PC-9 (cell line): ENCODE measurements around the gene BICC1. TPM values are rescaled to one million over a fixed set of nuclear protein-coding genes. Genes with fewer than 3 reads are reported as not detected.

Source experiments
- BruUV-seq: library from RNA; stranded (reverse); fragments of 400-500 nt; replicated peaks from 2 replicates; lab custom pipeline; 2021; lab: Mats Ljungman, UMichigan
- CTCF ChIA-PET: fragments of 300-600 bp; sonication (Branson Sonifier 250); formaldehyde crosslinking; loops from one replicate; lab custom pipeline; 2022; ENCODE audit warnings: antibody characterized with exemption; lab: Charles Lee
- POLR2A ChIA-PET: fragments of 300-600 bp; sonication (Branson Sonifier 250); formaldehyde crosslinking; loops from one replicate; lab custom pipeline; 2022; ENCODE audit warnings: antibody characterized with exemption; ENCODE audit not compliant: unreplicated experiment; lab: Charles Lee
- DNase-seq, 2 experiments: peaks; one replicate each; pipeline versions ENCODE4 v3.0.0 to v3.0.0-alpha.2; 2015 to 2022; ENCODE audit warnings: mixed read lengths in 1 of 2
- H2AFZ ChIP-seq: fragments of 200-600 bp; sonication (generic); 2 replicates; pipeline ENCODE4 v1.8.1; 2017; ENCODE audit warnings: antibody characterized with exemption
- H3F3A ChIP-seq: fragments of 200-600 bp; sonication (generic); 2 replicates; pipeline ENCODE4 v1.8.1; 2017; ENCODE audit warnings: antibody characterized with exemption, mild to moderate bottlenecking, low read depth; ENCODE audit not compliant: insufficient read depth
- H3K27ac ChIP-seq: fragments of 200-600 bp; sonication (generic); 2 replicates; pipeline ENCODE4 v1.6.1; 2016; ENCODE audit warnings: mixed run types
- H3K27me3 ChIP-seq: fragments of 200-600 bp; sonication (generic); 2 replicates; pipeline ENCODE4 v1.6.1; 2016; ENCODE audit warnings: low read depth, mixed run types; ENCODE audit not compliant: insufficient read depth
- H3K36me3 ChIP-seq: fragments of 200-600 bp; sonication (generic); 2 replicates; pipeline ENCODE4 v1.6.1; 2016; ENCODE audit warnings: low read depth, mixed run types
- H3K4me1 ChIP-seq: fragments of 200-600 bp; sonication (generic); replicated peaks from 2 replicates; pipeline ENCODE4 v1.6.1; 2016; ENCODE audit warnings: mixed run types; ENCODE audit not compliant: insufficient read depth
- H3K4me2 ChIP-seq: fragments of 200-600 bp; sonication (generic); 2 replicates; pipeline ENCODE4 v1.6.1; 2017; ENCODE audit warnings: mixed run types
- H3K4me3 ChIP-seq: fragments of 200-600 bp; sonication (generic); 2 replicates; pipeline ENCODE4 v1.6.1; 2016; ENCODE audit warnings: mixed run types
- H3K79me2 ChIP-seq: fragments of 200-600 bp; sonication (generic); 2 replicates; pipeline ENCODE4 v1.6.1; 2017; ENCODE audit warnings: low read depth, mixed run types
- H3K9me2 ChIP-seq: fragments of 200-600 bp; sonication (generic); 2 replicates; pipeline ENCODE4 v1.8.1; 2017; ENCODE audit warnings: mild to moderate bottlenecking; ENCODE audit not compliant: insufficient read depth
- H3K9me3 ChIP-seq: fragments of 200-600 bp; sonication (generic); 2 replicates; pipeline ENCODE4 v1.8.1; 2016; ENCODE audit warnings: low read depth; ENCODE audit not compliant: insufficient read depth
- H4K20me1 ChIP-seq: fragments of 200-600 bp; sonication (generic); 2 replicates; pipeline ENCODE4 v1.8.1; 2017; ENCODE audit not compliant: insufficient read depth
- EZH2 ChIP-seq: fragments of 200-600 bp; sonication (generic); IDR thresholded peaks from 2 replicates; pipeline ENCODE4 v1.8.0; 2017; ENCODE audit warnings: antibody characterized with exemption, low read depth
- intact Hi-C: fragments of 100-400 bp; cut with micrococcal nuclease; formaldehyde crosslinking; loops from one replicate; pipeline ENCODE4 v1.10.0; 2022; ENCODE audit not compliant: unreplicated experiment
- total RNA-seq: library from RNA; stranded (reverse); gene quantifications from 2 replicates; pipeline ENCODE4 v1.2.3, GENCODE V29; 2021
- TF ChIP-seq, protein P1 (sequence below): fragments of 200-600 bp; sonication (generic); conservative IDR thresholded peaks from 2 replicates; pipeline ENCODE4 v1.6.1; 2017; ENCODE audit warnings: mixed run types, antibody characterized with exemption, mild to moderate bottlenecking, moderate library complexity

BICC1 gene
- total RNA-seq, 1 experiment from 2014 or later: not detected

DNA sequence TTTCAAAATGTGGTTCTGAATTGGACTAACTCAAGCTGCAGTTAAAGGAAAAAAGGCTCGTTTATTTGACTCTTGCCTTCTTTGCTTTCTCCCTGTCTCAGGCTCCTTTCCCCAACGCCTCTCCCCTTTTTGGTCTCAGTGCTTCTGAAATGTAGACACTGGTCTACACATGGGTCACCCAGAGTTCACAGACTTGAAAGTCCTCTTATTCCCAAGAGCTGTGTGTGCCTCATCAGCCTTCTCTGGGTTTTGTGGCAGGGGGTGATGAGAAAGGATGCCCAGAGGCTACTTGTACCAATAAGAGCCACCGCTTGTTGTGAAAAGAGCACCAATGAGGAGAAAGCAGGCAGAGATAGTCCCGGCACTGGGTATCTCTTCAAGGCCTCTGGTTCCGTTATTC, 125.7 kb downstream of the BICC1 start:
- no peaks in the 10 kb centered on the region for H3K9me2 ChIP-seq
- CTCF ChIA-PET: no interaction called here
- H4K20me1 ChIP-seq: no peaks in the 10 kb centered on the region
- POLR2A ChIA-PET: no interaction called here
- H3K4me1 ChIP-seq: no peaks in the 10 kb centered on the region
- TF ChIP-seq, protein P1, sequence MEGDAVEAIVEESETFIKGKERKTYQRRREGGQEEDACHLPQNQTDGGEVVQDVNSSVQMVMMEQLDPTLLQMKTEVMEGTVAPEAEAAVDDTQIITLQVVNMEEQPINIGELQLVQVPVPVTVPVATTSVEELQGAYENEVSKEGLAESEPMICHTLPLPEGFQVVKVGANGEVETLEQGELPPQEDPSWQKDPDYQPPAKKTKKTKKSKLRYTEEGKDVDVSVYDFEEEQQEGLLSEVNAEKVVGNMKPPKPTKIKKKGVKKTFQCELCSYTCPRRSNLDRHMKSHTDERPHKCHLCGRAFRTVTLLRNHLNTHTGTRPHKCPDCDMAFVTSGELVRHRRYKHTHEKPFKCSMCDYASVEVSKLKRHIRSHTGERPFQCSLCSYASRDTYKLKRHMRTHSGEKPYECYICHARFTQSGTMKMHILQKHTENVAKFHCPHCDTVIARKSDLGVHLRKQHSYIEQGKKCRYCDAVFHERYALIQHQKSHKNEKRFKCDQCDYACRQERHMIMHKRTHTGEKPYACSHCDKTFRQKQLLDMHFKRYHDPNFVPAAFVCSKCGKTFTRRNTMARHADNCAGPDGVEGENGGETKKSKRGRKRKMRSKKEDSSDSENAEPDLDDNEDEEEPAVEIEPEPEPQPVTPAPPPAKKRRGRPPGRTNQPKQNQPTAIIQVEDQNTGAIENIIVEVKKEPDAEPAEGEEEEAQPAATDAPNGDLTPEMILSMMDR: no peak
- no peak for TF ChIP-seq EZH2
- H3K27me3 ChIP-seq: no peaks in the 10 kb centered on the region
- H3K36me3 ChIP-seq: no peaks in the 10 kb centered on the region
- BruUV-seq: no TSS peak
- no peak for DNase-seq
- H3K9me3 ChIP-seq: no peaks in the 10 kb centered on the region
- H3K79me2 ChIP-seq: no peaks in the 10 kb centered on the region
- H3K4me3 ChIP-seq: no peak overlapping the region
- H2AFZ ChIP-seq: no peak overlapping the region
- intact Hi-C loops: no loop called here
- no peak overlapping the region for H3K4me2 ChIP-seq
- no peak overlapping the region for H3K27ac ChIP-seq
- H3F3A ChIP-seq: no peaks in the 10 kb centered on the region

DNA sequence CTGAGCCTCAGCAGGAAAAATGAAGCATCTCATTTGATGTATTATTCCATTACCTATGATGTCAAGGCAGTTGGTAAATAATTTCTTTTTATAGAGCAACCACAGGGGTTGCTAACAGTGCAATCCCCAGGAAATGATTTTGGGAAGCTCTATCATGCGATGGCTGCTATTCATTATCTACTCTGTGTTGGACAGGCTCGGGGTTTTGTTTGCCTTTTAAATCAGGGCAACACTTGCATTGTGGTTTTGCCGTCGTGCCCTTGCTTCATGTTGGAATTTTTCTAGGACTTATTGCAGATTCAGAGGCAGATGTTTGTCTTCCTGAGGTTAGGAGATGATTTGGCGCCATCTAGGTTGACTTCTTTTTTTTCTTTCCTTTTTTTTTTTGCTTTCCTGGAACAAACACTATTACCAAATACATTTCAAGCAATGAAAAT, 128.4 kb downstream of the BICC1 start:
- H3K27ac ChIP-seq: no peak overlapping the region
- no peaks in the 10 kb centered on the region for H3K9me2 ChIP-seq
- H3F3A ChIP-seq: no peaks in the 10 kb centered on the region
- no peaks in the 10 kb centered on the region for H3K4me1 ChIP-seq
- ChIA-PET CTCF (no interaction called here), POLR2A (no interaction called here)
- intact Hi-C loops: loop anchor here (1.0 to 10.0 kb wide), 3 partner anchors 110 to 342 kb away; no protein-coding TSS in a partner anchor
- no peaks in the 10 kb centered on the region for H3K36me3 ChIP-seq
- no peak overlapping the region for H3K4me3 ChIP-seq
- no peaks in the 10 kb centered on the region for H4K20me1 ChIP-seq
- H2AFZ ChIP-seq: no peak overlapping the region
- DNase-seq: no peak
- BruUV-seq: no TSS peak
- H3K27me3 ChIP-seq: no peaks in the 10 kb centered on the region
- TF ChIP-seq, protein P1: no peak; the same call in 1 of the 2 replicates
- no peak for TF ChIP-seq EZH2
- H3K79me2 ChIP-seq: no peaks in the 10 kb centered on the region
- H3K9me3 ChIP-seq: no peaks in the 10 kb centered on the region
- H3K4me2 ChIP-seq: no peak overlapping the region

DNA sequence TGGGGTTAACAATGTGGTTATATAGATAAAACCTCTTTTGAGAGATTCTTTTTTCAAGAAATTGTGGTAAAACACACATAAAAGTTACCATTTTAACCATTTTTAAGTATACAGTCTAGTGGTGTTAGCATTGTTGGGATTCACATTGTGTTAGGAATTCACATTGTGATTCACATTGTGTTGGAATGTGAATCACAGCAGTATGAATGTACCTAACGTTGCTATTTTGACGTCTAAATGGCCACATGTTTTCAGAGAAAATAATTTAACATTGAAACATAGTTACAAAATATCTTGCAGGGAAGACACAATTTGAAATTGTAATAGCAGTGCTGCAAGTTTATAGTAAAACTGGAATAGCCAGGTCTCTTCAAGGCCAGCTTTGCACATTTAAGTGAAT, 129.0 kb downstream of the BICC1 start:
- Histone ChIP-seq H2AFZ (no peak overlapping the region), H3K79me2 (no peaks in the 10 kb centered on the region), H3K4me2 (no peak overlapping the region), H3K27ac (no peak overlapping the region), H3K4me1 (no peaks in the 10 kb centered on the region), H3K4me3 (no peak overlapping the region), H3K36me3 (no peaks in the 10 kb centered on the region), H4K20me1 (no peaks in the 10 kb centered on the region), H3K27me3 (no peaks in the 10 kb centered on the region), H3F3A (no peaks in the 10 kb centered on the region), H3K9me3 (no peaks in the 10 kb centered on the region), H3K9me2 (no peaks in the 10 kb centered on the region)
- ChIA-PET POLR2A (no interaction called here), CTCF (no interaction called here)
- no TSS peak for BruUV-seq
- intact Hi-C loops: loop anchor here (1.0 to 10.0 kb wide), 3 partner anchors 110 to 342 kb away; no protein-coding TSS in a partner anchor
- no peak for DNase-seq
- no peak for TF ChIP-seq EZH2
- TF ChIP-seq, protein P1: no peak
